OCI-LY7 (cell line): ENCODE data around the gene GPR137B. TPM values are rescaled to one million over a fixed set of nuclear protein-coding genes. Genes with fewer than 3 reads are reported as not detected.

Experiments
- BruUV-seq: library from RNA; stranded (reverse); fragments of 400-500 nt; replicated peaks from 2 replicates; lab custom pipeline; 2021; lab: Mats Ljungman, UMichigan
- CTCF ChIA-PET: fragments of 300-600 bp; sonication (Branson Sonifier 250); formaldehyde crosslinking; loops from one replicate; lab custom pipeline; 2022; ENCODE audit warnings: antibody characterized with exemption; ENCODE audit not compliant: unreplicated experiment; lab: Charles Lee
- POLR2A ChIA-PET: fragments of 300-600 bp; sonication (Branson Sonifier 250); formaldehyde crosslinking; loops from one replicate; lab custom pipeline; 2022; ENCODE audit warnings: antibody characterized with exemption; lab: Charles Lee
- DNase-seq: peaks from one replicate; pipeline ENCODE4 v3.0.0-alpha.2; 2015; ENCODE audit warnings: low spot score
- H2AFZ ChIP-seq: fragments of 200-600 bp; sonication (generic), shearing (Covaris generic); 2 replicates; pipeline ENCODE4 v1.6.1; 2014; ENCODE audit warnings: mild to moderate bottlenecking, antibody characterized with exemption, low read length, moderate library complexity
- H3K27ac ChIP-seq: fragments of 200-600 bp; sonication (generic); 2 replicates; pipeline ENCODE4 v1.5.1; 2014; ENCODE audit warnings: mixed run types, low read depth, mild to moderate bottlenecking, moderate library complexity, low read length, inconsistent platforms; ENCODE audit not compliant: poor library complexity, severe bottlenecking
- H3K36me3 ChIP-seq: fragments of 200-600 bp; sonication (generic); 2 replicates; pipeline ENCODE4 v1.6.1; 2014; ENCODE audit warnings: mild to moderate bottlenecking, antibody characterized with exemption, low read length, moderate library complexity, mixed read lengths; ENCODE audit not compliant: insufficient read depth
- H3K4me1 ChIP-seq: fragments of 200-600 bp; sonication (generic); 2 replicates; pipeline ENCODE4 v1.5.1; 2014; ENCODE audit warnings: mild to moderate bottlenecking, low read length; ENCODE audit not compliant: insufficient read depth, poor library complexity, severe bottlenecking
- H3K4me2 ChIP-seq: fragments of 200-600 bp; sonication (generic); 2 replicates; pipeline ENCODE4 v1.6.1; 2014; ENCODE audit warnings: mild to moderate bottlenecking, low read length
- H3K4me3 ChIP-seq: fragments of 200-600 bp; sonication (generic); 2 replicates; pipeline ENCODE4 v1.5.1; 2014; ENCODE audit warnings: mild to moderate bottlenecking, low read depth, low read length; ENCODE audit not compliant: poor library complexity, severe bottlenecking
- H3K79me2 ChIP-seq: fragments of 200-600 bp; sonication (generic); 2 replicates; pipeline ENCODE4 v1.6.1; 2016; ENCODE audit warnings: low read depth, mild to moderate bottlenecking, low read length, moderate library complexity, mixed read lengths; ENCODE audit not compliant: insufficient read depth
- H3K9me2 ChIP-seq: fragments of 200-600 bp; sonication (generic); 2 replicates; pipeline ENCODE4 v1.6.1; 2016; ENCODE audit warnings: mild to moderate bottlenecking, low read length, mixed read lengths; ENCODE audit not compliant: insufficient read depth
- H3K9me3 ChIP-seq: fragments of 200-600 bp; sonication (generic); 2 replicates; pipeline ENCODE4 v1.6.1; 2014; ENCODE audit warnings: mild to moderate bottlenecking, mixed run types, low read length, mixed read lengths
- H4K20me1 ChIP-seq: fragments of 200-600 bp; sonication (generic); 2 replicates; pipeline ENCODE4 v1.6.1; 2014; ENCODE audit warnings: mild to moderate bottlenecking, antibody characterized with exemption, low read length, moderate library complexity, mixed read lengths; ENCODE audit not compliant: insufficient read depth
- EZH2phosphoT487 ChIP-seq: fragments of 200-600 bp; sonication (generic); IDR thresholded peaks from 2 replicates; pipeline ENCODE4 v1.6.1; 2018; ENCODE audit warnings: low read depth, borderline replicate concordance, mild to moderate bottlenecking, mixed run types, antibody characterized with exemption, low read length, moderate library complexity, mixed read lengths
- intact Hi-C: fragments of 100-400 bp; cut with micrococcal nuclease; formaldehyde crosslinking; loops from one replicate; pipeline ENCODE4 v1.10.0; 2022; ENCODE audit not compliant: unreplicated experiment
- total RNA-seq, 2 experiments: library from RNA; depleted of rRNA in 1 of 2; stranded (reverse); fragments of >200 nt in 1 of 2; shearing (Covaris generic) in 1 of 2; gene quantifications; 2 replicates each; pipeline ENCODE4 v1.2.3, GENCODE V29; 2014 to 2022
- TF ChIP-seq, protein P1 (sequence below): fragments of 200-600 bp; sonication (generic); conservative IDR thresholded peaks from 2 replicates; pipeline ENCODE4 v1.5.1; 2014; ENCODE audit warnings: mild to moderate bottlenecking, antibody characterized with exemption, low read length, moderate library complexity, mixed read lengths

The GPR137B gene
- total RNA-seq, 2 experiments from 2014 or later = 2.8 to 3.1 TPM

GRCh38 chr1:236147068-236147467 is 4.7 kb downstream of the GPR137B start:
- Histone ChIP-seq H4K20me1 (no peaks in the 10 kb centered on the region; the same call in 1 of the 2 replicates), H3K4me1 (peaks cover 10% of the 10 kb centered on the region), H2AFZ (no peak overlapping the region), H3K4me3 (no peak overlapping the region), H3K4me2 (no peak overlapping the region), H3K36me3 (peaks cover 3% of the 10 kb centered on the region; the same call in 1 of the 2 replicates), H3K9me3 (no peaks in the 10 kb centered on the region), H3K79me2 (no peaks in the 10 kb centered on the region), H3K9me2 (no peaks in the 10 kb centered on the region), H3K27ac (no peak overlapping the region)
- no peak for DNase-seq
- POLR2A ChIA-PET = interaction anchor here (2.1 kb wide), 1 partner anchor 9 kb away, joined by 6 read pairs; no protein-coding TSS in a partner anchor
- CTCF ChIA-PET = no interaction called here
- intact Hi-C loops = loop anchor here (10.0 kb wide), 1 partner anchor 1672 kb away; the partner anchor contains the start of gene TARBP1
- no TSS peak for BruUV-seq
- TF ChIP-seq EZH2phosphoT487 = no peak
- TF ChIP-seq, protein P1, sequence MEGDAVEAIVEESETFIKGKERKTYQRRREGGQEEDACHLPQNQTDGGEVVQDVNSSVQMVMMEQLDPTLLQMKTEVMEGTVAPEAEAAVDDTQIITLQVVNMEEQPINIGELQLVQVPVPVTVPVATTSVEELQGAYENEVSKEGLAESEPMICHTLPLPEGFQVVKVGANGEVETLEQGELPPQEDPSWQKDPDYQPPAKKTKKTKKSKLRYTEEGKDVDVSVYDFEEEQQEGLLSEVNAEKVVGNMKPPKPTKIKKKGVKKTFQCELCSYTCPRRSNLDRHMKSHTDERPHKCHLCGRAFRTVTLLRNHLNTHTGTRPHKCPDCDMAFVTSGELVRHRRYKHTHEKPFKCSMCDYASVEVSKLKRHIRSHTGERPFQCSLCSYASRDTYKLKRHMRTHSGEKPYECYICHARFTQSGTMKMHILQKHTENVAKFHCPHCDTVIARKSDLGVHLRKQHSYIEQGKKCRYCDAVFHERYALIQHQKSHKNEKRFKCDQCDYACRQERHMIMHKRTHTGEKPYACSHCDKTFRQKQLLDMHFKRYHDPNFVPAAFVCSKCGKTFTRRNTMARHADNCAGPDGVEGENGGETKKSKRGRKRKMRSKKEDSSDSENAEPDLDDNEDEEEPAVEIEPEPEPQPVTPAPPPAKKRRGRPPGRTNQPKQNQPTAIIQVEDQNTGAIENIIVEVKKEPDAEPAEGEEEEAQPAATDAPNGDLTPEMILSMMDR = no peak

DNA sequence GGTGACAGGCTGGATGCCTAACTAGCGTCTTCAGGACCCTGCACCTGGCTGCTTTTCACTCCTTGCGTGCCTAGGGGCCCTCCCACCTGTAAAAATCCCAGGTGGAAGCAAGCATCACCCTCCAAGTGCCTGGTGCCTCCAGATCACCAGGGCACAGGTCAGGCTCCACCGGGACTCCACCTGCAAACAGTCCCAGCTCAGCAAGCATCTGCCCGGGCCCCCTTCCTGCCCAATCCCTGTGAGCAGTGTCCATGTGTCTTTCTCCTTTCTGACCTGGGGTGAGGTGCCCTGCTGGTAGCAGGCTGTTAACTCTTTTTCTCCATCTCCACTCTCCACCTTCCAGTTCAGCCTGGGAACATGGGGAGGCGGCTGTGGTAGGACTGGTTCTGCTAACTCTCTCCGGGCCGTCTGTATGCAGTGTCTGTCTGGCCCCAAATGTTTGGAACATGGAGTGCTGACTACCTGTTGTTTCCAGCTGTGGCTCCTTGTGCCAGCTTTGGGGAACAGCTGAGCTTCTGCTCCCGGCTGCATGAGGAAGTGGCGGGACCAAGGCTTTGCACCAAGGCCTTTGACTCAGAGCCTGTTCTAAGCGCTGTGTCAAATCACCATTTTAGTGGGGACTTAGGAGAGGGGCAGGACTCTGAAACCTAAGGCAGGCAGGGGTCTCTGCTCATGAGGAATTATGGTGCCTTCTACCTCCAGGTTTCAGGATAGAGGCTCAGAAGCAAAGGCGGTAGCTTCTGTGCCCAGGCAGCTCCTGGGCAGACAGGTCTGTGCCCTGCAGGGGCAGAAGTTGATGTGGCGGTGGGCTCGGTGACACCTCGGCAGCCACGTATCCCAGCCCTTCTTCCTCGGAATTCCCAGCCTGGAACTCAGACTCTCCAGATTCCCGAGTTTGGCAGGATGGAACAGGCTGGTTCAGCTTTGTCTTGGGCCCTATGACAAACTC is 5.5 kb downstream of the GPR137B start:
- H3K4me3 ChIP-seq = no peak overlapping the region
- H3K79me2 ChIP-seq = no peaks in the 10 kb centered on the region
- CTCF ChIA-PET = no interaction called here
- H4K20me1 ChIP-seq = no peaks in the 10 kb centered on the region; the same call in 1 of the 2 replicates
- H3K36me3 ChIP-seq = peaks cover 3% of the 10 kb centered on the region; the same call in 1 of the 2 replicates
- POLR2A ChIA-PET = interaction anchor here (0.5 to 2.1 kb wide), 4 partner anchors 9 to 137 kb away, joined by 3 to 6 read pairs (median 3); no protein-coding TSS in a partner anchor
- no peak overlapping the region for H3K4me2 ChIP-seq
- no peaks in the 10 kb centered on the region for H3K9me3 ChIP-seq
- H3K4me1 ChIP-seq = peaks cover 10% of the 10 kb centered on the region
- TF ChIP-seq, protein P1 = no peak
- no peak for TF ChIP-seq EZH2phosphoT487
- no TSS peak for BruUV-seq
- H3K9me2 ChIP-seq = no peaks in the 10 kb centered on the region
- H2AFZ ChIP-seq = no peak overlapping the region
- intact Hi-C loops = loop anchor here (10.0 kb wide), 1 partner anchor 1673 kb away; the partner anchor contains the start of gene TARBP1
- no peak for DNase-seq
- H3K27ac ChIP-seq = no peak overlapping the region
